Upper lobe of right lung (tissue), 1 donor: ENCODE data around the gene CACTIN. TPM values are rescaled to one million over a fixed set of nuclear protein-coding genes. Genes with fewer than 3 reads are reported as not detected.

Experiments used
- ATAC-seq: fragments of 200-7000 bp; cut with Tn5 transposase; one replicate; pipeline ENCODE4 v1.9.1; 2020; ENCODE audit warnings: mild to moderate bottlenecking, moderate library complexity
- DNase-seq: peaks from one replicate; pipeline ENCODE4 v3.0.0-alpha.2; 2020
- H3K27ac ChIP-seq: fragments of 200-600 bp; one replicate; pipeline ENCODE4 v1.8.0; 2022
- H3K27me3 ChIP-seq: fragments of 200-600 bp; one replicate; pipeline ENCODE4 v1.8.0; 2022; ENCODE audit warnings: mild to moderate bottlenecking
- H3K36me3 ChIP-seq: fragments of 200-600 bp; one replicate; pipeline ENCODE4 v1.8.0; 2022
- H3K4me1 ChIP-seq: fragments of 200-600 bp; one replicate; pipeline ENCODE4 v1.8.0; 2022
- H3K4me3 ChIP-seq: fragments of 200-600 bp; one replicate; pipeline ENCODE4 v1.8.0; 2022; ENCODE audit warnings: mild to moderate bottlenecking
- H3K9me3 ChIP-seq: fragments of 200-600 bp; one replicate; pipeline ENCODE4 v1.8.0; 2022
- CTCF ChIP-seq: fragments of 200-600 bp; IDR thresholded peaks from one replicate; pipeline ENCODE4 v1.8.0; 2022; ENCODE audit warnings: antibody characterized with exemption
- intact Hi-C: fragments of 100-400 bp; cut with DNase I; formaldehyde crosslinking; loops from one replicate; pipeline ENCODE4 v1.11.0; 2022
- long read RNA-seq: library from polyadenylated mRNA; unstranded; transcript quantifications from one replicate; pipeline ENCODE4 v2.0.0, GENCODE V29; 2021
- total RNA-seq: library from RNA; stranded (reverse); fragmentation: NEBNext Ultra II Directional; extraction: Animal tissue kit (Norgen Biotek cat#: 25700); gene quantifications from one replicate; pipeline ENCODE4 v1.2.1, GENCODE V29; 2021
- donor health status: DM: no; HTN: yes; CAD: no; lungs with severe emphysema.

CACTIN gene
- total RNA-seq: 24.3 TPM
- long read RNA-seq, transcript CACTIN-203 (10 exons, 3,612 nt): major isoform, 21 of 42 reads
- long read RNA-seq, partial matches to known transcripts: 8 of 42 reads
- long read RNA-seq, other reads (novel, unspliced or antisense): 13 of 42 reads

- TF ChIP-seq CTCF: no peak
- peak within 1 kb of the TSS; percentile 77 for H3K4me3 ChIP-seq
- H3K4me1 ChIP-seq: peaks cover 15% of the 10 kb centered on the region
- peaks cover 17% of the 10 kb centered on the region for H3K36me3 ChIP-seq
- intact Hi-C loops: no loop called here
- H3K27me3 ChIP-seq: no peaks in the 10 kb centered on the region
- H3K27ac ChIP-seq: peak within 1 kb of the TSS; percentile 93
- DNase-seq (peak; percentile 100), ATAC-seq (peak; percentile 98)
- no peaks in the 10 kb centered on the region for H3K9me3 ChIP-seq
These were observed at the start of gene CACTIN for GRCh38 chr19:3626473-3627350. Gene CACTIN (minus strand): TSS chr19:3626790. CDS start chr19:3626762, 28 bp downstream.

- DNase-seq: no peak
- no peak for ATAC-seq
- Histone ChIP-seq H3K9me3 (no peaks in the 10 kb centered on the region), H3K36me3 (peaks cover 4% of the 10 kb centered on the region), H3K4me1 (peaks cover 21% of the 10 kb centered on the region), H3K4me3 (no peak overlapping the region), H3K27ac (no peak overlapping the region), H3K27me3 (no peaks in the 10 kb centered on the region)
- intact Hi-C loops: no loop called here
- TF ChIP-seq CTCF: no peak
These were observed 48.4 kb upstream of the CACTIN start for GRCh38 chr19:3674784-3675543.

GRCh38 chr19:3673506-3674439 is 47.2 kb upstream of the CACTIN start:
- no peak for TF ChIP-seq CTCF
- peak; percentile 54 for ATAC-seq
- Histone ChIP-seq H3K27me3 (no peaks in the 10 kb centered on the region), H3K27ac (no peak overlapping the region), H3K4me3 (no peak overlapping the region), H3K9me3 (no peaks in the 10 kb centered on the region), H3K4me1 (peaks cover 27% of the 10 kb centered on the region), H3K36me3 (peaks cover 4% of the 10 kb centered on the region)
- intact Hi-C loops: no loop called here
- DNase-seq: no peak

GRCh38 chr19:3672993-3673392 is 46.4 kb upstream of the CACTIN start:
- TF ChIP-seq CTCF: no peak
- DNase-seq (no peak), ATAC-seq (no peak)
- Histone ChIP-seq H3K27me3 (no peaks in the 10 kb centered on the region), H3K36me3 (peaks cover 4% of the 10 kb centered on the region), H3K4me1 (peaks cover 27% of the 10 kb centered on the region), H3K4me3 (no peak overlapping the region), H3K9me3 (no peaks in the 10 kb centered on the region), H3K27ac (no peak overlapping the region)
- intact Hi-C loops: no loop called here

GRCh38 chr19:3672575-3672948 is 46.0 kb upstream of the CACTIN start:
- H3K4me3 ChIP-seq: no peak overlapping the region
- no peaks in the 10 kb centered on the region for H3K9me3 ChIP-seq
- ATAC-seq: no peak
- H3K4me1 ChIP-seq: peaks cover 27% of the 10 kb centered on the region
- H3K27ac ChIP-seq: peak overlapping the region; percentile 85
- H3K36me3 ChIP-seq: peaks cover 4% of the 10 kb centered on the region
- H3K27me3 ChIP-seq: no peaks in the 10 kb centered on the region
- DNase-seq: no peak
- TF ChIP-seq CTCF: no peak
- intact Hi-C loops: no loop called here
